GM18861 (cell line): ENCODE data around the gene USP21.

Source experiments
- ATAC-seq: cut with Tn5 transposase; IDR thresholded peaks from one replicate; pipeline ENCODE4 v1.9.1; 2021; ENCODE audit not compliant: unreplicated experiment

The USP21 gene

GRCh38 chr1:161190962-161191521 lies 31.7 kb downstream of the USP21 start:
- no peak for ATAC-seq

DNA sequence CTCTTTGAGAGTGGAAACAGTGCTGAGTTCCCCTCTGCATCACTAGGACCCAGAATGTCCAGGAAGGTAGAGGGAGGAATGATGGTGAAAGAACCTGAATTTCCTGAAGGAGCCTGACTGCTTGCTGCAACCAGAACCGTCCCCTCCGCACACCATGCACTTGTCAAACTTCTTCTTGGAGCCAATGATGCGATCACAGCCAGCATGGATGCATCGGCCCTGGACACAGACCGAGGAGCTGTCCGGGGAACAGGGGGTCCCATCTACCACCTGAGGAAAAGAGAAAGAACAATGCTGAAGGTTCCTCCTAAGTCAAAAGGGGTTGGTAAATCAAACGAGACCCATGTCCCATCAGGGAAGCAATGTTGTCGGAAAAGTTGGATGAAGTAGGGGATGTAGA lies 32.7 kb downstream of the USP21 start:
- ATAC-seq = no peak

- ATAC-seq = peak; percentile 50
These were observed 33.5 kb downstream of the USP21 start for GRCh38 chr1:161192476-161193465.

- ATAC-seq = no peak
These were observed 34.4 kb downstream of the USP21 start for GRCh38 chr1:161193561-161194235.

GRCh38 chr1:161195171-161195570 lies 35.9 kb downstream of the USP21 start:
- no peak for ATAC-seq

DNA sequence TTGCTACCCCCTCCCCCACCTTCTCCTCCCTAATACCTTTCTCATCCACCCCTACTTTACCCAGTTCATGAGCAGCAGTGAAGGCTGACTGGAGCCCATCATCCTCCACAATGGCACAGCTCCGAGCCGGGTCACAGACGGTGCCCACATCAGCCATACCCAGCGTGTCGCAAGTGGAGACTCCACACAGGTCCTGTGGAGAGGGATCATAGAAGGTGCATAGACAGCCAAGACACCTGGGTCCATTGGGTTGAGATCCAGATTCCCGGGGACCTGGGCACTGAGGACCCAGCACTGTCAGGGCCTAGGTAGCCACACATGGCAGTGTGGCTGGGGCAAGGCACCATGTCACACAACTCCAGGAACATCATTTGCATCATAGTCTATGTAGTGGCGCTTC lies 36.8 kb downstream of the USP21 start:
- ATAC-seq = no peak

DNA sequence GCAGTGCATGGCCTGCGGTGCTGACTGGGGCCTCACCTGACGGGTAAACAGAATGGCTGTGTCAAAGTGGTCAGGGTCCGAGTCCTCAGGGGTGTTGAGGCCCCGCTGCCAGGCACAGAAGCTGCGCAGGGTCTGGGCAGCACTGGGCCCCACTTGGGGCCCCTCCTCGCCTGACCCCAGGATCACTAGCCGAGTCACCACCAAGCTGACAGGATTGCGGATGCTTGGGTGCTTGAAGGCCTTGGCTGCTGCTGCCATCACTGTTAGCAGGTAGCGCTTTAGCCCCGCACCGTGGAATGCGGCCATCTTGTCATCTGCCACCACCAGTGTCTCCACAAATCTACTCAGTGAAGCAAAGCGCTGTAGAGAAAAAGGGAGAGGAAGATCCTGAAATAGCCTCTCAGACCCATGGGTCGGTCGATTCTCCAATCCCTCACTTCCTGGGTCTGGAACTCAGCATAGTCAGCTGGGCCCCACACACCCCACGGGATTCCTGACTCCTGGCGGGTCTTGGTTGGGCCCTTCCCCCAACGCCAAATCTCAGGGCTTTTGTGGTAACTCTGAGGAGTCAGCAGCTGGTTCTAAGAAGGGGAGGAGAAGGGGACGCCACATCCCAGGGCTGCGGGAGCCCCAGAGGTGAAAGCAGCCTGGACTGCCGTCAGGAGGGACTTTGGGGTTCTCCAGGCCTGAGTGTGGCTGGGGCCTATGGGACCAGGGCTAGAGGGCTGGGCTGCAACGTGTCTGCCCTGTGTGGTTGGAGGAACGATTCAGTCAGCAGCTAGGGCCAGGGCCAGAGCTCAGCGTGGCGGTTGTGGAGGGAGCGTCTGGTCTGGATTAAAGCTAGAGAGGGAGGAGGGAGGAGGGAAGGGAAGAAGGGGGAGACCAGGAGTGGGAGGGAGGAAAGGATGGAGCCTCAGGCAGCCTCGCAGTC lies 37.5 kb downstream of the USP21 start:
- ATAC-seq = no peak

DNA sequence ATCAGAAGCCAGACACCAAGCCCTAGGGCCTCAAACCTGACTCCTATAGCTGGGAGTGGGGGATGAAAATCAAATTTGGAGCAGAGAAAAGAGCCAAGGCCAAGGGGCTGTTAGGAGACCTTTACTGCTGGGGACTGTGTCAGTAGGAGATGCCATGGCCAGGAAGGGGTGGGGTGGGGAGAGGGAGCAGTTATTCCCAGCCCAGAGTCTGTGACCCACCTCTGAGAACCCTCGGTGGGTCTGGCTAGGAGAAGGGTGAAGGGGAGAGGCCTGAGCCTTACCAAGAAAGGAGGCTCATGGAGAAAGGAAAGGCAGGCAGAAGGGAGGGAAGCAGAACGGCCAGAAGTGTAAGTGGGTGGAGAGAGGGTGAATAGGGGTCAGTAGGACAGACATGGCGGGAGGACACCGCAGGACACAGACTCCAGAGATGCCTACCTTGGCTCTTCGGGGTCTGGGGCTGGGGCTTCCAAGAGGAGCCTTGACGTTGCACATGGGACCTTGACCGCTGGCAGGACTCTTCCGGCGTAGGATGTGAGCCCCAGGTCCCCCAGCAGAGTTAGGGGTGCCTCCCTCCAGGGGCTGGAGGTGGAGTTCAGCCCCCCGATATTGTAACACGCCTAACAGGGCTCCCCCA lies 38.4 kb downstream of the USP21 start:
- ATAC-seq = no peak

DNA sequence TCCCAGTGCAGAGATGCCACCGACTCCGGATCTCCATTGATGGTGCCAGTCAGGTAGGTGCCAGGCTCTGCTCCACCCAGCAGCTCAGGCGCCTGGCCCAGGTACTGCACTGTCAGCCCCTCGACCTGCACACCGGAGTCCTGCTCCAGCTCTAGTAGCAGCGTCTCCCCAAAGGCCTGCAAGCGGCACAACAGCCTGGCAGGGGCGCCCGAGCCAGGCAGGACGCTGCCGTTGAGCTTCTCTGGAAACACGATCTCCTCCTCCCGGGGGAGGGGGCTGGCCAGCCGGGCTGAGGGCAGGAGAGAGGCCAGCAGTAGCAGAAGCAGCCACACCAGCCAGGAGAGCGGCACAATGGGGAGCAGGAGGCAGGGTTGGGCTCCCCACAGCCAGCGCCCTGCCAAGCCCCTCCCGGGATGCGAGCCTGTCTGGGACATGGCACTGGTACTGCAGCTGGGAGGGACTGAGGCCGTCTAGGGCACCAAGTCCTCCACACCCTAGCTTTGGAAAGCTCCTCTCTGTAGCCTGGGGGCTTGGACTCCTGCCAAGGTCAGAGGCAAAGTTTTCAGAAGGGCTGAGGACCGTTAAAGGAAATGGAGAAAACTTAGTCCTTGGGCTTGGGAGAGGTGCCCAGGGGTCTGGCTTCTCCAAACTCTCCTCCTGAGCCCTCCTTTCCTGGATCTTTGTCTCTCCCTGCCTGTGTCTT lies 39.0 kb downstream of the USP21 start:
- no peak for ATAC-seq

DNA sequence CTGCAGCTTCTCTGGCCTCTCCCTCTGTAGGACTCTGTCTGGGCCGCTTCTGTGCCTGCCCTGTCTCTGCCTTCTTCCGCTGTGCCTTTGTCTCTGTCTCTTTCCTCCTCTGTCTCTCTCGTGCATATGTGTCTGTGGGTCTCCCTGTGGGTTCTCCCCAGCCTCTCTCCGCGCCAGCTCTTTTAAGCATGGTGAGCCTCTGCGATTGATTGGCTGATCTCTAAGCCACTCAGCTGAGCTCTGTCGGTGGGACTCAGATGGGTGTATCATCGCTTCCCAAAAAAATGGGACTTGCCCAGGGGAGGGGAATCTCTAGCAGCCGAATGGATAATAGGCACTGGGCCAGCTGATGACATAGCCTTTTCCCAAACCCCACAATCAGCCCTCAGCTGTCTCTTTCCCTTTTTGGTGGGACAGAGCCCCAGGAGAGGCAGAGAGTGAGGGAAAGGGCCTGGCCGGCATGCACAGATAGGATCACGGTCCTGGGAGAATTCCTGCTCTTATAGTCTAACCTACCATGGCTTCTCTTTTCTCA lies 39.7 kb downstream of the USP21 start, which contains the start of gene ADAMTS4:
Gene ADAMTS4, minus strand, starts transcription at position 158 of the 535 bp plus-strand sequence. CDS start 427 bp downstream, outside the sequence.
- ATAC-seq = no peak

- ATAC-seq = no peak
These were observed 40.3 kb downstream of the USP21 start for GRCh38 chr1:161199506-161200139.

GRCh38 chr1:161200421-161200991 lies 41.2 kb downstream of the USP21 start:
- no peak for ATAC-seq

- ATAC-seq = no peak
These were observed 41.9 kb downstream of the USP21 start for GRCh38 chr1:161200992-161201835.

DNA sequence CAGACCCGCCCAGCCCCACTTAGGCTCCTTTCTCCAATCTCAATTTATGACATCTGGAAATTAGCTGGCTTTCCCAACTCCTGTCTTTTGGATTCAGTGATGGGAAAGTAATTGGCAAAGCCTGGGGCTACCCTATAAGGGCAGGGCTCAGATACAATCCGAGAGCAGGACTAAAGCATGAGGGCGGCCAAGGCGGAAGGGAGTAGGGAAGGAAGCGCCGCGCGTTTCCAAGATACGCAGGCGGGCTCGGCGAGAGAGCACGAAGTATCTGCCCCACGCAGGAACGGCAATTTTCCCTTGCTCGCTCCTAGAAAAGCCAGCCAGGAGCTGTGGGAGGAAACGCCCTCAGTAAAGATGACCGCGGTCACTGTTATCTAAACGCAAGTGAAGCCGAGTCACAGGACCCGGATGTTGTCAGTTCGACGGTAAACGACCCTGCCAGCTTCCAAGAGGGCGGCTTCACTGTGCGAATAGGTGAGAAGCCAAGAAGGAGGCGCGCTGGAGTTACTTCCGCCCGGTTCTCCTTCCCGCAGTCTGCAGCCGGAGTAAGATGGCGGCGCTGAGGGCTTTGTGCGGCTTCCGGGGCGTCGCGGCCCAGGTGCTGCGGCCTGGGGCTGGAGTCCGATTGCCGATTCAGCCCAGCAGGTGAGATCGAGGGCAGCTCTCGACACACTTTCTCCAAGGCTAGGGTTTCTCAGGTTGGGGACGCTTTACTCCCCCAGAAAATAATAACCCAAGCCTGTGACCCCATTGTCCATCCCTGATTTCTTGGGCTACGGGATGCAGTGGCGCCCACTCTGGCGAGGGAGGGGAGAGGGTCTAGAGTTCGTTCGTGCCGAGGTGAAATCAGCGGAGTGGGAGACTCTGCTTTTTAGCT lies 42.8 kb downstream of the USP21 start, which contains the start of gene NDUFS2:
Gene NDUFS2, plus strand, starts transcription at position 532 of the 877 bp plus-strand sequence. Its CDS starts 19 bp downstream, at position 551.
- ATAC-seq = peak; percentile 87

GRCh38 chr1:161206411-161207140 lies 47.3 kb downstream of the USP21 start:
- no peak for ATAC-seq

GRCh38 chr1:161207173-161207572 lies 47.9 kb downstream of the USP21 start:
- ATAC-seq = no peak
